HCT116 (cell line): ENCODE measurements around the gene S100P.

Experiments used
- CEBPB ChIP-seq: IDR thresholded peaks from 2 replicates; pipeline ENCODE4 v1.6.1; 2012; ENCODE audit warnings: low read depth
- ELF1 ChIP-seq: IDR thresholded peaks from 2 replicates; pipeline ENCODE4 v1.6.1; 2012; ENCODE audit warnings: low read depth, borderline replicate concordance
- EZH2 ChIP-seq: fragments of 200-600 bp; sonication (generic); IDR thresholded peaks from 2 replicates; pipeline ENCODE4 v1.6.1; 2017; ENCODE audit warnings: antibody characterized with exemption, mixed run types
- EZH2phosphoT487 ChIP-seq: fragments of 200-600 bp; IDR thresholded peaks from 2 replicates; pipeline ENCODE4 v1.6.1; 2018; ENCODE audit warnings: antibody characterized with exemption, borderline replicate concordance
- JUND ChIP-seq: IDR thresholded peaks from 2 replicates; pipeline ENCODE4 v1.6.1; 2012
- POLR2A ChIP-seq: IDR thresholded peaks from 2 replicates; pipeline ENCODE4 v1.7.0; 2011; ENCODE audit warnings: borderline replicate concordance; ENCODE audit not compliant: insufficient read depth, insufficient read length; ENCODE audit errors: extremely low read depth
- POLR2AphosphoS5 ChIP-seq: IDR thresholded peaks from 2 replicates; pipeline ENCODE4 v1.6.1; 2011; ENCODE audit warnings: mild to moderate bottlenecking, low read depth, low read length, moderate library complexity
- RAD21 ChIP-seq: IDR thresholded peaks from 2 replicates; pipeline ENCODE4 v1.6.1; 2012; ENCODE audit warnings: low read depth, mild to moderate bottlenecking
- TCF7L2 ChIP-seq: IDR thresholded peaks from 2 replicates; pipeline ENCODE4 v1.7.0; 2011; ENCODE audit warnings: borderline replicate concordance, inconsistent platforms; ENCODE audit not compliant: insufficient read depth, insufficient read length; ENCODE audit errors: extremely low read depth
- YY1 ChIP-seq: IDR thresholded peaks from 2 replicates; pipeline ENCODE4 v1.6.1; 2011; ENCODE audit warnings: low read length, low read depth, moderate library complexity, mild to moderate bottlenecking; ENCODE audit not compliant: insufficient replicate concordance; ENCODE audit errors: extremely low read depth
- ZFX ChIP-seq: fragments of 450-650 bp; IDR thresholded peaks from 2 replicates; pipeline ENCODE4 v1.6.1; 2017
- TF ChIP-seq, protein P1 (sequence below), 3 experiments: fragments of 200-600 bp in 1 of 3; sonication (generic) in 1 of 3; IDR thresholded peaks in 2 of 3; conservative IDR thresholded peaks in 1 of 3; 2 replicates each; pipeline ENCODE4 v1.5.1; 2012 to 2017; ENCODE audit warnings: low read depth in 2 of 3, low read length in 2 of 3, antibody characterized with exemption in 1 of 3, borderline replicate concordance in 1 of 3, control low read depth in 1 of 3, mild to moderate bottlenecking in 1 of 3, mixed read lengths in 1 of 3, mixed run types in 1 of 3, moderate library complexity in 1 of 3; ENCODE audit not compliant: insufficient read depth in 1 of 3
- TF ChIP-seq, protein P2 (sequence below): IDR thresholded peaks from 2 replicates; pipeline ENCODE4 v1.6.1; 2012; ENCODE audit warnings: low read depth

DNA sequence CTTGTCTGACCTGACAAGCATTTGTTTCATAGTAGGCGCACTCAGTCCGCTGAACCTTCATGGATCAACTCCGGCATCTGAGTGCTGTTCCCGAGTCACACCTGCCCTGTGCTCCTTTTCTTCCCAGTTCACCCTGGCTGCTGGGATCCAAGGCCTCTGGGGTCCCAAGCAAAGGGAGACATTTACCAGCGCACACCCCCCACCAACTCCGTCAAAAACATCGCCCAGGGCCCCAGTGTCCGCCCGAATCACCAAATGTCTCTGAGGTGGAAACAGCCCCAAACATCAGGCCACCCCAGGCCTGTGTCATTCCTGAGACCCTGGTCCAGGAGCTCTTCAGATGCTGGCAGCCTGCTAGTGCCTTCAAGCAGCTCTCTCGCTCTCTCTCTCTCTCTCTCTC, 27.4 kb downstream of the S100P start:
- TF ChIP-seq, protein P1, sequence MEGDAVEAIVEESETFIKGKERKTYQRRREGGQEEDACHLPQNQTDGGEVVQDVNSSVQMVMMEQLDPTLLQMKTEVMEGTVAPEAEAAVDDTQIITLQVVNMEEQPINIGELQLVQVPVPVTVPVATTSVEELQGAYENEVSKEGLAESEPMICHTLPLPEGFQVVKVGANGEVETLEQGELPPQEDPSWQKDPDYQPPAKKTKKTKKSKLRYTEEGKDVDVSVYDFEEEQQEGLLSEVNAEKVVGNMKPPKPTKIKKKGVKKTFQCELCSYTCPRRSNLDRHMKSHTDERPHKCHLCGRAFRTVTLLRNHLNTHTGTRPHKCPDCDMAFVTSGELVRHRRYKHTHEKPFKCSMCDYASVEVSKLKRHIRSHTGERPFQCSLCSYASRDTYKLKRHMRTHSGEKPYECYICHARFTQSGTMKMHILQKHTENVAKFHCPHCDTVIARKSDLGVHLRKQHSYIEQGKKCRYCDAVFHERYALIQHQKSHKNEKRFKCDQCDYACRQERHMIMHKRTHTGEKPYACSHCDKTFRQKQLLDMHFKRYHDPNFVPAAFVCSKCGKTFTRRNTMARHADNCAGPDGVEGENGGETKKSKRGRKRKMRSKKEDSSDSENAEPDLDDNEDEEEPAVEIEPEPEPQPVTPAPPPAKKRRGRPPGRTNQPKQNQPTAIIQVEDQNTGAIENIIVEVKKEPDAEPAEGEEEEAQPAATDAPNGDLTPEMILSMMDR (IDR thresholded peaks at IDR 0.05 in 2 of 3, conservative IDR thresholded peaks at IDR 0.05 in 1 of 3; ENCODE audit: borderline replicate concordance in 1 of 3, insufficient read depth in 1 of 3, low read depth in 2 of 3, low read length in 2 of 3): no peak
- TF ChIP-seq POLR2A (no peak), YY1 (no peak), POLR2AphosphoS5 (no peak), CEBPB (no peak), EZH2 (no peak), EZH2phosphoT487 (no peak), JUND (no peak), TCF7L2 (no peak), ZFX (no peak), ELF1 (no peak), RAD21 (no peak)
- TF ChIP-seq, protein P2, sequence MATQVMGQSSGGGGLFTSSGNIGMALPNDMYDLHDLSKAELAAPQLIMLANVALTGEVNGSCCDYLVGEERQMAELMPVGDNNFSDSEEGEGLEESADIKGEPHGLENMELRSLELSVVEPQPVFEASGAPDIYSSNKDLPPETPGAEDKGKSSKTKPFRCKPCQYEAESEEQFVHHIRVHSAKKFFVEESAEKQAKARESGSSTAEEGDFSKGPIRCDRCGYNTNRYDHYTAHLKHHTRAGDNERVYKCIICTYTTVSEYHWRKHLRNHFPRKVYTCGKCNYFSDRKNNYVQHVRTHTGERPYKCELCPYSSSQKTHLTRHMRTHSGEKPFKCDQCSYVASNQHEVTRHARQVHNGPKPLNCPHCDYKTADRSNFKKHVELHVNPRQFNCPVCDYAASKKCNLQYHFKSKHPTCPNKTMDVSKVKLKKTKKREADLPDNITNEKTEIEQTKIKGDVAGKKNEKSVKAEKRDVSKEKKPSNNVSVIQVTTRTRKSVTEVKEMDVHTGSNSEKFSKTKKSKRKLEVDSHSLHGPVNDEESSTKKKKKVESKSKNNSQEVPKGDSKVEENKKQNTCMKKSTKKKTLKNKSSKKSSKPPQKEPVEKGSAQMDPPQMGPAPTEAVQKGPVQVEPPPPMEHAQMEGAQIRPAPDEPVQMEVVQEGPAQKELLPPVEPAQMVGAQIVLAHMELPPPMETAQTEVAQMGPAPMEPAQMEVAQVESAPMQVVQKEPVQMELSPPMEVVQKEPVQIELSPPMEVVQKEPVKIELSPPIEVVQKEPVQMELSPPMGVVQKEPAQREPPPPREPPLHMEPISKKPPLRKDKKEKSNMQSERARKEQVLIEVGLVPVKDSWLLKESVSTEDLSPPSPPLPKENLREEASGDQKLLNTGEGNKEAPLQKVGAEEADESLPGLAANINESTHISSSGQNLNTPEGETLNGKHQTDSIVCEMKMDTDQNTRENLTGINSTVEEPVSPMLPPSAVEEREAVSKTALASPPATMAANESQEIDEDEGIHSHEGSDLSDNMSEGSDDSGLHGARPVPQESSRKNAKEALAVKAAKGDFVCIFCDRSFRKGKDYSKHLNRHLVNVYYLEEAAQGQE: no peak
